IMR-90 (cell line): ENCODE results near the gene IL1RAPL1. TPM values are rescaled to one million over a fixed set of nuclear protein-coding genes. Genes with fewer than 3 reads are reported as not detected.

Source experiments
- ATAC-seq: fragments of 200-7000 bp; cut with Tn5 transposase; 2 replicates; pipeline ENCODE4 v1.9.1; 2020; ENCODE audit warnings: low read depth, mild to moderate bottlenecking, moderate library complexity
- BruUV-seq: library from RNA; stranded (reverse); fragments of 400-500 nt; replicated peaks from 2 replicates; lab custom pipeline; 2021; lab: Mats Ljungman, UMichigan
- CTCF ChIA-PET: fragments of 300-600 bp; formaldehyde crosslinking; extraction: SDS; loops from one replicate; lab custom pipeline; 2021; ENCODE audit warnings: antibody characterized with exemption; lab: Yijun Ruan, JAX
- POLR2A ChIA-PET: fragments of 300-600 bp; sonication (Branson Sonifier 250); formaldehyde crosslinking; loops from one replicate; lab custom pipeline; 2022; ENCODE audit warnings: antibody characterized with exemption; ENCODE audit not compliant: unreplicated experiment; lab: Charles Lee
- DNase-seq: peaks from one replicate; pipeline ENCODE4 v3.0.0; 2013
- H2AFZ ChIP-seq: replicated peaks from 2 replicates; pipeline ENCODE3; 2013; ENCODE audit warnings: low read length, mild to moderate bottlenecking; ENCODE audit not compliant: poor library complexity
- H2AK5ac ChIP-seq: 2 replicates; pipeline ENCODE4 v1.6.1; 2013; ENCODE audit warnings: low read depth, low read length, inconsistent platforms
- H2AK9ac ChIP-seq: replicated peaks from 2 replicates; pipeline ENCODE3; 2013; ENCODE audit warnings: mild to moderate bottlenecking, low read depth, low read length, moderate library complexity; ENCODE audit not compliant: poor library complexity
- H2BK120ac ChIP-seq: 2 replicates; pipeline ENCODE4 v1.6.1; 2013; ENCODE audit warnings: low read depth, low read length, inconsistent platforms
- H2BK15ac ChIP-seq: 3 replicates; pipeline ENCODE4 v1.6.1; 2013; ENCODE audit warnings: low read depth, low read length, inconsistent platforms
- H2BK20ac ChIP-seq: 2 replicates; pipeline ENCODE4 v1.6.1; 2013; ENCODE audit warnings: low read depth, mild to moderate bottlenecking, inconsistent platforms, low read length, moderate library complexity
- H2BK5ac ChIP-seq: 2 replicates; pipeline ENCODE4 v1.6.1; 2013; ENCODE audit warnings: mild to moderate bottlenecking, low read depth, low read length, inconsistent platforms; ENCODE audit not compliant: poor library complexity, severe bottlenecking
- H3K14ac ChIP-seq: replicated peaks from 2 replicates; pipeline ENCODE4 v1.6.1; 2013; ENCODE audit warnings: low read depth, low read length, inconsistent platforms
- H3K18ac ChIP-seq: 2 replicates; pipeline ENCODE4 v1.6.1; 2013; ENCODE audit warnings: low read depth, low read length, control low read depth
- H3K23ac ChIP-seq: 2 replicates; pipeline ENCODE4 v1.6.1; 2013; ENCODE audit warnings: low read depth, low read length, inconsistent platforms
- H3K27ac ChIP-seq: 2 replicates; pipeline ENCODE4 v1.5.1; 2013; ENCODE audit warnings: mild to moderate bottlenecking, control low read depth, low read length; ENCODE audit not compliant: insufficient read depth
- H3K27me3 ChIP-seq: 2 replicates; pipeline ENCODE4 v1.6.1; 2013; ENCODE audit warnings: low read length; ENCODE audit not compliant: control insufficient read depth, insufficient read depth
- H3K36me3 ChIP-seq: 2 replicates; pipeline ENCODE4 v1.6.1; 2013; ENCODE audit warnings: low read length, mixed read lengths; ENCODE audit not compliant: control insufficient read depth, insufficient read depth
- H3K4ac ChIP-seq: 2 replicates; pipeline ENCODE4 v1.6.1; 2013; ENCODE audit warnings: low read depth, low read length, inconsistent platforms
- H3K4me1 ChIP-seq: 2 replicates; pipeline ENCODE4 v1.6.1; 2013; ENCODE audit warnings: low read length, mixed read lengths; ENCODE audit not compliant: control insufficient read depth, insufficient read depth
- H3K4me2 ChIP-seq: 2 replicates; pipeline ENCODE4 v1.6.1; 2013; ENCODE audit warnings: low read depth, mild to moderate bottlenecking, control low read depth, low read length, moderate library complexity
- H3K4me3 ChIP-seq: 2 replicates; pipeline ENCODE4 v1.5.1; 2013; ENCODE audit warnings: low read depth, mild to moderate bottlenecking, control low read depth, low read length, moderate library complexity; ENCODE audit not compliant: insufficient read depth
- H3K56ac ChIP-seq: 2 replicates; pipeline ENCODE4 v1.6.1; 2013; ENCODE audit warnings: low read length, inconsistent platforms; ENCODE audit not compliant: insufficient read depth; ENCODE audit errors: extremely low read depth
- H3K79me1 ChIP-seq, 2 experiments: 2 replicates each; pipeline ENCODE4 v1.6.1; 2013; ENCODE audit warnings: low read length in 2 of 2, inconsistent platforms in 1 of 2, low read depth in 1 of 2
- H3K9ac ChIP-seq: 2 replicates; pipeline ENCODE4 v1.6.1; 2013; ENCODE audit warnings: low read depth, low read length, control low read depth
- H3K9me1 ChIP-seq: 2 replicates; pipeline ENCODE4 v1.6.1; 2013; ENCODE audit warnings: low read length, inconsistent platforms; ENCODE audit not compliant: insufficient read depth
- H3K9me3 ChIP-seq: 2 replicates; pipeline ENCODE4 v1.6.1; 2013; ENCODE audit warnings: low read length; ENCODE audit not compliant: control insufficient read depth, insufficient read depth
- H4K20me1 ChIP-seq: 2 replicates; pipeline ENCODE4 v1.6.1; 2013; ENCODE audit warnings: low read length, inconsistent platforms; ENCODE audit not compliant: insufficient read depth
- H4K5ac ChIP-seq: 2 replicates; pipeline ENCODE4 v1.6.1; 2013; ENCODE audit warnings: mild to moderate bottlenecking, low read depth, low read length, control low read depth
- H4K8ac ChIP-seq, 2 experiments: 2 replicates each; pipeline ENCODE4 v1.6.1; 2013; ENCODE audit warnings: low read depth in 2 of 2, low read length in 2 of 2, control low read depth in 1 of 2, inconsistent platforms in 1 of 2
- H4K91ac ChIP-seq: 2 replicates; pipeline ENCODE4 v1.6.1; 2013; ENCODE audit warnings: low read depth, low read length, inconsistent platforms; ENCODE audit not compliant: insufficient read depth
- BHLHE40 ChIP-seq: fragments of 150-350 bp; IDR thresholded peaks from 2 replicates; pipeline ENCODE4 v1.6.1; 2016; ENCODE audit warnings: mild to moderate bottlenecking, low read depth, low read length
- CEBPB ChIP-seq: IDR thresholded peaks from 2 replicates; pipeline ENCODE4 v1.6.1; 2012; ENCODE audit warnings: low read depth, low read length, improper control_type of control experiment
- CHD1 ChIP-seq: IDR thresholded peaks from 2 replicates; pipeline ENCODE4 v1.6.1; 2012; ENCODE audit warnings: low read depth, low read length, improper control_type of control experiment
- MAFK ChIP-seq: IDR thresholded peaks from 2 replicates; pipeline ENCODE4 v1.6.1; 2012; ENCODE audit warnings: low read depth, low read length, improper control_type of control experiment
- MAZ ChIP-seq: IDR thresholded peaks from 2 replicates; pipeline ENCODE4 v1.6.1; 2012; ENCODE audit warnings: low read depth, mild to moderate bottlenecking, low read length, improper control_type of control experiment, moderate library complexity, borderline replicate concordance
- MXI1 ChIP-seq: IDR thresholded peaks from 2 replicates; pipeline ENCODE4 v1.6.1; 2012; ENCODE audit warnings: low read depth, mild to moderate bottlenecking, low read length, moderate library complexity, borderline replicate concordance
- RAD21 ChIP-seq: IDR thresholded peaks from 2 replicates; pipeline ENCODE4 v1.6.1; 2012; ENCODE audit warnings: low read length, improper control_type of control experiment
- SMC3 ChIP-seq: fragments of 150-350 bp; IDR thresholded peaks from 2 replicates; pipeline ENCODE4 v1.6.1; 2016; ENCODE audit warnings: low read depth, mild to moderate bottlenecking, antibody characterized with exemption, low read length, moderate library complexity
- USF2 ChIP-seq: fragments of 150-350 bp; IDR thresholded peaks from 2 replicates; pipeline ENCODE4 v1.6.1; 2017; ENCODE audit warnings: mild to moderate bottlenecking, antibody characterized with exemption, low read length, low read depth
- WGBS, 2 experiments: methylation state at CpG; one replicate each; pipeline versions ENCODE4 v1.1.5 to v1.1.7; 2013; ENCODE audit warnings: missing lambda C conversion rate in 2 of 2; ENCODE audit not compliant: insufficient read length in 1 of 2; ENCODE audit errors: extremely low coverage in 2 of 2; 5-methylcytosine and 5-hydroxymethylcytosine counted together
- dilution Hi-C: fragments of 300-500 bp; cut with HindIII; formaldehyde crosslinking; loops from one replicate; pipeline ENCODE4 v1.14.3; 2018; ENCODE audit warnings: low sequenced_read_pairs; ENCODE audit not compliant: unreplicated experiment
- in situ Hi-C: fragments of 300-500 bp; cut with MboI; formaldehyde crosslinking; loops from 3 replicates; pipeline ENCODE4 v1.14.3; 2019; ENCODE audit warnings: low sequenced_read_pairs, inconsistent platforms, mixed read lengths
- intact Hi-C: fragments of 100-400 bp; cut with micrococcal nuclease; formaldehyde crosslinking; loops from 2 replicates; pipeline ENCODE4 v1.10.0; 2022
- polyA plus RNA-seq, 3 experiments: library from polyadenylated mRNA; depleted of rRNA; stranded (reverse); fragments of >200 nt; gene quantifications; 2 replicates each; pipeline ENCODE4 v1.2.3, GENCODE V29; 2012; ENCODE audit warnings: low replicate concordance in 1 of 3
- total RNA-seq: library from RNA; depleted of rRNA; stranded (reverse); fragments of >200 nt; gene quantifications from 2 replicates; pipeline ENCODE4 v1.2.3, GENCODE V29; 2012

IL1RAPL1 gene
- total and polyA plus RNA-seq, 2 of the 4 experiments (the other 2 are of a cell fraction), result 1.5 to 9.0 TPM

- ATAC-seq, result no peak
- Histone ChIP-seq H2BK120ac (no peak overlapping the region), H3K9me3 (no peaks in the 10 kb centered on the region), H3K56ac (no peak overlapping the region), H3K4me3 (no peak overlapping the region), H3K27ac (no peak overlapping the region), H3K9ac (no peak overlapping the region), H2BK5ac (no peak overlapping the region), H4K91ac (no peak overlapping the region), H2AFZ (no peak overlapping the region), H3K4me1 (no peaks in the 10 kb centered on the region), H3K23ac (no peak overlapping the region), H3K27me3 (no peaks in the 10 kb centered on the region), H4K20me1 (no peaks in the 10 kb centered on the region), H3K9me1 (no peaks in the 10 kb centered on the region), H3K36me3 (no peaks in the 10 kb centered on the region), H3K79me1 (no peaks in the 10 kb centered on the region), H3K4ac (no peak overlapping the region), H3K14ac (no peak overlapping the region), H2AK9ac (no peak overlapping the region), H3K4me2 (no peak overlapping the region), H2AK5ac (no peak overlapping the region), H2BK15ac (no peak overlapping the region), H2BK20ac (no peak overlapping the region), H4K8ac (no peak overlapping the region), H4K5ac (no peak overlapping the region), H3K18ac (no peak overlapping the region)
- no TSS peak for BruUV-seq
- no peak for TF ChIP-seq CHD1
- no peak for TF ChIP-seq RAD21
- no peak for TF ChIP-seq SMC3
- TF ChIP-seq BHLHE40, result no peak
- TF ChIP-seq USF2, result no peak
- TF ChIP-seq MAFK, result no peak
- TF ChIP-seq CEBPB, result no peak
- no peak for TF ChIP-seq MXI1
- TF ChIP-seq MAZ, result no peak
- in situ Hi-C loops (no loop called here), dilution Hi-C loops (no loop called here), intact Hi-C loops (no loop called here)
- ChIA-PET POLR2A (no interaction called here), CTCF (no interaction called here)
- WGBS, 2 experiments, result no CpG with 5 or more reads among the region's 2 CpGs
- no peak for DNase-seq
These were observed 38.0 kb downstream of the IL1RAPL1 start for GRCh38 chrX:28625223-28625622.
